ENCODE data around the gene KLF7. TPM values are rescaled to one million over a fixed set of nuclear protein-coding genes. Genes with fewer than 3 reads are reported as not detected.

The KLF7 gene
- total RNA-seq, 1 experiment from 2014 or later, result 24.9 TPM

DNA sequence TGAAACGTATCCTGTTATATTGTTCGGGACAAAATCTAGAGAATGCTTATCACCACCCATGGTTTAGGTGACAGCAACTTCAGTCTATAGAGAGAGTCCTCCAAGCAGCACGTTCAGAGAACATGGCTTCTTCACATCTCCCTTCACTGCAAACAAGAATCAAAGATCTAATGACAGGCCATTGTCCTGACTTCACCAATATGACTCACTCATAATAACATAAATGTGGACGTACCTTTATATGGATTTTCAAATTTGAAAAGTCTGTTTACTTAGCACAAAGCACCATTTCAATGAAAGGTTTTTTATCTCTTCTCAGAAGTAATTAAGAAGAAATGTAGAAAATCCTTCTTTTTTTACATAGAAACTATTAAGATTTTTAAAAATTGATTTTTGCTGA is 46.7 kb downstream of the KLF7 start:
- CTCF ChIA-PET, result no interaction called here
- TF ChIP-seq, protein P1, sequence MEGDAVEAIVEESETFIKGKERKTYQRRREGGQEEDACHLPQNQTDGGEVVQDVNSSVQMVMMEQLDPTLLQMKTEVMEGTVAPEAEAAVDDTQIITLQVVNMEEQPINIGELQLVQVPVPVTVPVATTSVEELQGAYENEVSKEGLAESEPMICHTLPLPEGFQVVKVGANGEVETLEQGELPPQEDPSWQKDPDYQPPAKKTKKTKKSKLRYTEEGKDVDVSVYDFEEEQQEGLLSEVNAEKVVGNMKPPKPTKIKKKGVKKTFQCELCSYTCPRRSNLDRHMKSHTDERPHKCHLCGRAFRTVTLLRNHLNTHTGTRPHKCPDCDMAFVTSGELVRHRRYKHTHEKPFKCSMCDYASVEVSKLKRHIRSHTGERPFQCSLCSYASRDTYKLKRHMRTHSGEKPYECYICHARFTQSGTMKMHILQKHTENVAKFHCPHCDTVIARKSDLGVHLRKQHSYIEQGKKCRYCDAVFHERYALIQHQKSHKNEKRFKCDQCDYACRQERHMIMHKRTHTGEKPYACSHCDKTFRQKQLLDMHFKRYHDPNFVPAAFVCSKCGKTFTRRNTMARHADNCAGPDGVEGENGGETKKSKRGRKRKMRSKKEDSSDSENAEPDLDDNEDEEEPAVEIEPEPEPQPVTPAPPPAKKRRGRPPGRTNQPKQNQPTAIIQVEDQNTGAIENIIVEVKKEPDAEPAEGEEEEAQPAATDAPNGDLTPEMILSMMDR (IDR thresholded peaks at IDR 0.05; ENCODE audit: unreplicated experiment), result no peak
- H3K27me3 Mint-ChIP-seq (ENCODE audit: unreplicated experiment), result no peaks in the 10 kb centered on the region
- no peak for DNase-seq
- BruUV-seq (replicated peaks), result no TSS peak
- H3K9me3 Mint-ChIP-seq (ENCODE audit: low read depth, unreplicated experiment), result no peaks in the 10 kb centered on the region
- H3K4me3 Mint-ChIP-seq (ENCODE audit: low read depth, unreplicated experiment), result no peak overlapping the region
- H3K36me3 Mint-ChIP-seq (ENCODE audit: insufficient read depth, unreplicated experiment), result peaks cover 29% of the 10 kb centered on the region
- intact Hi-C loops (cut with micrococcal nuclease; ENCODE audit: unreplicated experiment), result no loop called here
- peaks cover 26% of the 10 kb centered on the region for H3K4me1 Mint-ChIP-seq (ENCODE audit: low read depth, unreplicated experiment)
- no peak overlapping the region for H3K27ac Mint-ChIP-seq (ENCODE audit: unreplicated experiment)

DNA sequence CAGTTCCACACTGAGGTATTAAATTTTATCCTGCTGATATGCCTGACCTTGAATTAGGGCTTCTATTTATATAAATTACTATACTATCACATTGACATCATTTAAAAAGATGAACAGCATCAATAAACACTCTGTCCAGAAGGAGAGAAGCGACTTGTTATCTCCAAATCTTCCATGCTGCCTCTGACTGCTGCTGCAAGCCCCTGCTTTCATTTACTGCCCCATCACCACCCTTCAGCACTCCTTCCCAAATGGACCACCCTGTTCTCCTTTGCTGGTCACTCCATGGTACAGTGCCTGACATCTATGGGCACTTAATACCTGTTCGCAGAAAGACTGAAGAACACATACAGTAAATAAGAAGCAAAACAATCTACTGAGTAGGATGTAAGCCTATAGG is 48.1 kb downstream of the KLF7 start:
- TF ChIP-seq, protein P1 (IDR thresholded peaks at IDR 0.05; ENCODE audit: unreplicated experiment), result no peak
- peak overlapping the region; percentile 27 for H3K27ac Mint-ChIP-seq (ENCODE audit: unreplicated experiment)
- intact Hi-C loops (cut with micrococcal nuclease; ENCODE audit: unreplicated experiment), result no loop called here
- BruUV-seq (replicated peaks), result no TSS peak
- no peaks in the 10 kb centered on the region for H3K9me3 Mint-ChIP-seq (ENCODE audit: low read depth, unreplicated experiment)
- H3K36me3 Mint-ChIP-seq (ENCODE audit: insufficient read depth, unreplicated experiment), result peaks cover 17% of the 10 kb centered on the region
- DNase-seq, result no peak
- CTCF ChIA-PET, result no interaction called here
- H3K27me3 Mint-ChIP-seq (ENCODE audit: unreplicated experiment), result no peaks in the 10 kb centered on the region
- H3K4me3 Mint-ChIP-seq (ENCODE audit: low read depth, unreplicated experiment), result no peak overlapping the region
- H3K4me1 Mint-ChIP-seq (ENCODE audit: low read depth, unreplicated experiment), result peaks cover 14% of the 10 kb centered on the region

DNA sequence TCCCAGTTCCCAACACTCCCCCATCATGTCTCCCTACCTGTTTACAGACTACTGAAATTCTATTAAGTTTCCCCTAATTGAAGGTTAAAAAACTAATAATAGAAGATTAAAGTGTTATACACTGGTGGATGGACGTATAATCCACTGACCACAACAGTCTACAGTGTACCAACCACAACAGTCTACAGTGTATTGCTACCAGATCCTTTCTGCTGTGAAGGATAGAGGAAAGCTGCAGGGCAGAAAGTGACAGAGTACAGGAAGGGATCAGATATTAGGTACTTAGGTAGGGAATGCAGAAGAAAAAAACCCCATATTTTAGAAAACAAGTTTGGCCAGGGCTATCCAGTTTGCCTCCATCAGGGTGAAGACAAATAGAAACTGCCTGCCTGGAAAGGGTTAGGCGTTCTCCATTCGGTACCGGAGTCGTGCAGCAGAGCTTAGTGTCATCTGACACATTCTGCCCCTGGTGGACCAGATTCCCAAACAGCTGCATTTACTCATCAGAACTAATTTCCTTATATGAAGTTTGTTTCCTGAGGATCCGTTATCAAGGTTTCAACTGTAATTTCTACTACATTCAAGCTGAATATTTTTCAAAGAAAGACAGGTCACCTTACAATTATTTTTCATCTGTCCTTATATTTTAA is 49.9 kb downstream of the KLF7 start:
- TF ChIP-seq, protein P1 (IDR thresholded peaks at IDR 0.05; ENCODE audit: unreplicated experiment), result no peak
- H3K36me3 Mint-ChIP-seq (ENCODE audit: insufficient read depth, unreplicated experiment), result peaks cover 12% of the 10 kb centered on the region
- H3K9me3 Mint-ChIP-seq (ENCODE audit: low read depth, unreplicated experiment), result no peaks in the 10 kb centered on the region
- no TSS peak for BruUV-seq (replicated peaks)
- no peaks in the 10 kb centered on the region for H3K27me3 Mint-ChIP-seq (ENCODE audit: unreplicated experiment)
- H3K27ac Mint-ChIP-seq (ENCODE audit: unreplicated experiment), result peak overlapping the region; percentile 33
- intact Hi-C loops (cut with micrococcal nuclease; ENCODE audit: unreplicated experiment), result no loop called here
- CTCF ChIA-PET, result interaction anchor here (0.6 kb wide), 2 partner anchors 21 to 392 kb away, joined by 4 read pairs; no protein-coding TSS in a partner anchor
- H3K4me1 Mint-ChIP-seq (ENCODE audit: low read depth, unreplicated experiment), result no peaks in the 10 kb centered on the region
- no peak overlapping the region for H3K4me3 Mint-ChIP-seq (ENCODE audit: low read depth, unreplicated experiment)
- DNase-seq, result no peak

DNA sequence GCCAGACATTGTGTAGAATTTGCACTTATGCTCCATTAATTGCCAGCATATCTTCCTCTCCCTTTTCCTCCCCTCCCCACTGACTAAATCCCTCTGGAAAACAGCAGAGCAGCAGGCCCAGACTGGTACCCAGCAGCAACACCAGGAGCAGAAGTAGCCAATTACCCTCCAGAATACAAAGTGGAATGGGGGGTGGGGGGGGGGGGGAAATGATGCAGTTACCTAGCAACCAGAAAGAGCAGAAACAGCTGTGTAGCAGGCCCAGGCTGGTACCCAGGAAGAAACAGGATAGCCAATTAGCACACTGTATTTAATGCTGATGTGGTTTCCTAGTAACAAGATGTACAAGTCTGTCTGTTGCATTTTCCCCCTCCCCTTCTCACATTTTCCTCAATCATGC is 52.3 kb downstream of the KLF7 start:
- Mint-ChIP-seq H3K9me3 (ENCODE audit: low read depth, unreplicated experiment) (no peaks in the 10 kb centered on the region), H3K4me1 (ENCODE audit: low read depth, unreplicated experiment) (no peaks in the 10 kb centered on the region), H3K27ac (ENCODE audit: unreplicated experiment) (no peak overlapping the region), H3K36me3 (ENCODE audit: insufficient read depth, unreplicated experiment) (no peaks in the 10 kb centered on the region), H3K4me3 (ENCODE audit: low read depth, unreplicated experiment) (no peak overlapping the region), H3K27me3 (ENCODE audit: unreplicated experiment) (no peaks in the 10 kb centered on the region)
- DNase-seq, result no peak
- BruUV-seq (replicated peaks), result no TSS peak
- TF ChIP-seq, protein P1 (IDR thresholded peaks at IDR 0.05; ENCODE audit: unreplicated experiment), result no peak
- intact Hi-C loops (cut with micrococcal nuclease; ENCODE audit: unreplicated experiment), result no loop called here
- CTCF ChIA-PET, result no interaction called here

Measured in Calu3 (cell line).